Stimulated activated naive CD8-positive, alpha-beta T cell treated with anti-CD3 and anti-CD28 coated beads, Interleukin-15, Interleukin-2, amounts not matched to agents 100 ng/mL and 50 ng/mL, for 24 hours (primary cell): ENCODE measurements around the gene PLA2G15.
A peak's percentile ranks its signal among the peaks of the same experiment; 100 is the strongest.

ENCODE experiments used
- H3K27ac Mint-ChIP-seq: one replicate; pipeline ENCODE4 v1.8.0; 2021; ENCODE audit warnings: mild to moderate bottlenecking, mixed read lengths
- H3K27me3 Mint-ChIP-seq: one replicate; pipeline ENCODE4 v1.8.0; 2021; ENCODE audit warnings: mixed read lengths
- H3K36me3 Mint-ChIP-seq: one replicate; pipeline ENCODE4 v1.8.0; 2021; ENCODE audit warnings: low read depth, mixed read lengths
- H3K4me1 Mint-ChIP-seq: one replicate; pipeline ENCODE4 v1.8.0; 2021; ENCODE audit warnings: low read depth, mixed read lengths
- H3K4me3 Mint-ChIP-seq: one replicate; pipeline ENCODE4 v1.8.0; 2021; ENCODE audit warnings: mild to moderate bottlenecking, mixed read lengths
- H3K9me3 Mint-ChIP-seq: one replicate; pipeline ENCODE4 v1.8.0; 2021; ENCODE audit warnings: mixed read lengths

The PLA2G15 gene

GRCh38 chr16:68306633-68307032 is 61.5 kb downstream of the PLA2G15 start:
- peaks cover 28% of the 10 kb centered on the region for H3K4me1 Mint-ChIP-seq
- H3K36me3 Mint-ChIP-seq, result peaks cover 54% of the 10 kb centered on the region
- H3K27me3 Mint-ChIP-seq, result no peaks in the 10 kb centered on the region
- peak overlapping the region; percentile 49 for H3K27ac Mint-ChIP-seq
- no peak overlapping the region for H3K4me3 Mint-ChIP-seq
- no peaks in the 10 kb centered on the region for H3K9me3 Mint-ChIP-seq

DNA sequence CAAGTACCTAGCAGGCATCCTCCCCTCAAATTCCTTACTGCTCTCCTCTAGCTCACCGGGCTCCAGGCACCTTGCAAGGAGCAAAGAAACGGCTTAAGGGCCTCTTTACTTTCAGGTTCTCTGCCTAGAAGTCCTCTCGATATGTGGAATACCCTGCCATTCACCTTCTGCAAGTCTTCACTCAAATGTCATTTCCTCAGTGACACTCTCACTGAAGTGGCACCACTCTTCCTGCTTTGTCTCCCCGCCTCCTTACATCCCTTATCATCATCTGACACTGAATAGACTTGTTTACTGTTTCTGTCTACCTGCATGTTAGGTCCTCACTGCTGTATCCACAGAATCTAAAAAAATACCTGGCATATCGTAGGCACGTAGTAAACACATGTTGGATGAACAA is 64.6 kb downstream of the PLA2G15 start:
- Mint-ChIP-seq H3K4me1 (peaks cover 48% of the 10 kb centered on the region), H3K27me3 (no peaks in the 10 kb centered on the region), H3K9me3 (no peaks in the 10 kb centered on the region), H3K27ac (peak overlapping the region; percentile 86), H3K4me3 (peak overlapping the region; percentile 89), H3K36me3 (peaks cover 43% of the 10 kb centered on the region)

- peaks cover 48% of the 10 kb centered on the region for H3K4me1 Mint-ChIP-seq
- peaks cover 37% of the 10 kb centered on the region for H3K36me3 Mint-ChIP-seq
- no peaks in the 10 kb centered on the region for H3K27me3 Mint-ChIP-seq
- no peaks in the 10 kb centered on the region for H3K9me3 Mint-ChIP-seq
- peak overlapping the region; percentile 86 for H3K27ac Mint-ChIP-seq
- peak overlapping the region; percentile 89 for H3K4me3 Mint-ChIP-seq
Observed at GRCh38 chr16:68310437-68310773, 65.2 kb downstream of the PLA2G15 start.
